SH-SY5Y (cell line): Measurements from ENCODE around the gene SLC6A3.

Experiments
- GATA2 ChIP-seq: IDR thresholded peaks from 2 replicates; pipeline ENCODE4 v1.6.1; 2011; ENCODE audit warnings: mild to moderate bottlenecking, low read depth, low read length
- GATA3 ChIP-seq: IDR thresholded peaks from 2 replicates; pipeline ENCODE4 v1.6.1; 2011; ENCODE audit warnings: low read depth, mild to moderate bottlenecking, low read length, moderate library complexity

GRCh38 chr5:1490376-1490775 lies 45.1 kb upstream of the SLC6A3 start:
- TF ChIP-seq GATA2 (no peak), GATA3 (no peak)
